AML-193 (cell line): Measurements from ENCODE around the gene DUSP15.

ENCODE experiments used
- DNase-seq, 2 experiments: peaks; one replicate each; lab custom pipeline; 2025; lab: John Stamatoyannopoulos, UW

Gene DUSP15

DNA sequence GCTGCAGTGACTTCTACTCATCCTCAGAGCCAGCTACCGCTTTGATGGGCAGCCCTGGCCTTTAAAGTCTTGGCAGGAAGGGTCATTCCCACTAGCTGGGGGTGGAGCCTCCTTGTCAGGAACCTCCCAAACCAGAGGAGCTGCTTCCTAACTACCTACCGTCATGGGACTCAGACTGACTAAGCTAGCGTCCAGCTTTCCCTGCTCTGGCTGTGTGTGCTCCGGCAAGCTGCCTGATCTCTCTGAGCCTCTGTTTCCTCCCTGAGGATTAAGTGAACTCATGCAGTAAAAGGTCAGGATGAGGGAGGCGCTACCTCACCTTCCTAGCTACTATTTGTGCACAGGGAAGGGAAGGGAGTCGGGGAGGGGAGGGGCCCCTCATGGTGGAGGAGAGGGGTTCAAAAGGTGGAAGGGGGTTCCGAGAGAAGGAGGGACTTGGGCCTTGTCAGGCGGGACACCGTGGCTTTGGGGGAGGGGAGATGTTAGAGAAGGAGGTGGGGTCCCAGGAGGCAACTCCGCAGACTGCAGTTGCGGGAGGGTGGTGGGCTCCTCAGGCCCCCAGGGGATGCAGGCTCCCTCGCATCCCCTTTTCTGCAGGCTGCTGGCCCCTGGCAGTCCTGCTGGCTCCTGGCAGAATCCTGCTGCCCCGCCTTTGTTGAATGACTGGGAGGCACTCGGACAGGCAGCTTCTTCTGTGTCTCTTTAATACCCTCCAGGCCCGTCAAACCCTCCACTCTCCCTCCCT is 9.8 kb downstream of the DUSP15 start:
- no peak for DNase-seq

DNA sequence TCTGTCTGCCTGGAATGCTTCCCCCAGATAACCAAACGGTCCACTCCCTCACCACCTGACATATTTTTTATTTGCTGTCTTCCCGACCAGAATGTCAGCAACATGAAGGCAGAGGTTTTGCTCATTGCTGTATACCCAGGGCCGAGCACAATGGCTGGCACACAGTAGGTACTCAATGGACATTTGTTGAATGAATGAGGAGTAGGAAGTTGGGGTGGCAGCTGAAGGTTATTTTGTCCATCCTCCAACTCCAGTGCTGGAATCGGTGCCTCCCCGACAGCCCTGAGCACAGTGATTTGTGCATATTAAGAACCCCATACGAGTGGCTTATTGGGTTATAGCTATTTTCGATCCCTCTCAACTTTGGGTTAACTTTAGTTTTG is 10.3 kb downstream of the DUSP15 start:
- DNase-seq = no peak

DNA sequence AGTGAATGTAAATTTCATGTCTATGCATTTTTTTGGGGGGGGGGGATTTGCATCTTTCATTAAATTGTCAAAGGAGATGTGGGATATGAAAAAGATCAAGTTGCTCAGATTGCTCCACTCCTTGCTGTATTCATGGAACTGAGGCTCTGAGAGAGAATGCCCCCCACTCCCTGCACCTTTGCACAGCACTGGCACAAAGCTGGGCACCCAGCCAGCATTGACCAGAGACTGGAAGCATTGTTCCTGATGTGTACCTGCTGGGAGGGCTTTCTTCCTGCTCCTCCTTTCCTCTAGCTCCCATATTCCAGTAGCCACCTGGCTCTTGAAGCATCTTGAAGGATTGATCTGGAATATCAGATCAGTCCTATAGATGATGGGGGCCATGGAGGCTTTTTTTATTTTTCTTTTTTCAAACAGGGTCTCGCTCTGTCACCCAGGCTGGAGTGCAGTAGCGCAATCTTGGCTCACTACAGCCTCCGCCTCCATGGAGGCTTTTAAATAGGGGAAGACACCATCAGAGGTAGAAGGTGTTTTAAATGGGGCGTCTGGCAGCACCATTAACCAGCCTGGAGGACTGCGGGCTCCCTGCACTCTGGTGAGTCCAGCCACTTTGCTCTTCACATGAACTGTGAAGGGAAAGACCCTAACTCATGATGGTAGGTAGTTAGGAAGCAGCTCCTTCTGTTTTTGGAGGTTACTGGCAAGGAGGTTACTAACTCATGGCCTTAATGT is 10.9 kb downstream of the DUSP15 start:
- DNase-seq = no peak

DNA sequence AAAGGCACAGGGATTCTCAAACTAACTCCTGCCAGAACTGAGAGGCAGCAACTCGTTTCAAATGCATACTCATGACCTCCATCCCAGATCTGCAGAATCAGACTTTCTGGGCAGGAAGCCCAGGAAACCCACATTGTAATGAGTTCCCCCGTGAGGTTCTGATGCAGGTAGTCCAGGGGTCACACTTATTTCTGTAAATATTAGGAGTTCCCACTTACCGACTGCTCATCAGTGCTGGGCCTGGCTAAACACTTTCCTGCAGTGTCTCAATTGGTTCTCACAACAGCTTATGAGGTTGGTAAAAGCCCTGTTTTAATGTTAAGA is 11.6 kb downstream of the DUSP15 start:
- no peak for DNase-seq

DNA sequence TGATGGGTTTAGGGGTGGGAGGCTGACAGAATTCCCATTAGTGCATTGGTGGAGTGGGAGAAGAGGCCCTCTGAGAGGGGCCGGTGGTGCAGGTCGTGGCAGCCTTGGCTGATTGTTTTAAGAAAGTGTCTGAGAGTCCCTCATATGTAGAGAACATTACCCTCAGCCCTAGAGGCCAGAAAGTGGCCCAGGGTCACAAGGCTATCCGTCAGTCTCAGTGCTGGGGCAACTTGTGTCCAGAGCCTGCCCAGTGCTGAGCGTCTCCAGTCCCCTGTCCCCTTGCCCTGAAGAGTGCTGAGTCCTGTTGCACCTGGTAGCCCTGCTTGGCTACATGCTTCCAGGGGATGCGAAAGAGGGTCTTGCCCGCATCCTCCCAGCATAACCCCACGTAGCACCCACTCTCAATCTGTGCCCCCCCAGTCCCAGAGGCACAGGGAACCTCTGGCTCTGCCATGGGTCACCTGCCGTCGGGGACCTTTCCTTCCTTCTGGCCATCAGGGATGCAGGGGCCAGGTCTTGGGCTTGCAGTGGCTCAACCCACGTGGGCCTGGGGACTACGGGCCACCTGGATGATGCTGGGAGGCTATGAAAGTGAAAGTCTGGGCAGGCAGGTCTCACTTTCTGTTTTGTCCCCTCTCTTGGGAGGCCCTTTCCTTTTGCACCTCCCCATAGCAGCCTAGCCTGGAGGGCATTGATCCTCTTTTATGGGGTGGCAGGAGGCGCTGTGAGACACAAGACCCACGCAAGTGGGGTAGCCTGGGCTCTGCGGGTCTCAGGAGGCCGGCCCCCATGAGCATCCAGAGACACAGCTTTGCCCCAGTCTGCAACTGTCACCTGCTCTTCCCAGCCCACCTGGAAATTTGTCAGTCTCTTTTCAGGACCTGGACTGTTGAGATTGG is 12.2 kb downstream of the DUSP15 start:
- no peak for DNase-seq

DNA sequence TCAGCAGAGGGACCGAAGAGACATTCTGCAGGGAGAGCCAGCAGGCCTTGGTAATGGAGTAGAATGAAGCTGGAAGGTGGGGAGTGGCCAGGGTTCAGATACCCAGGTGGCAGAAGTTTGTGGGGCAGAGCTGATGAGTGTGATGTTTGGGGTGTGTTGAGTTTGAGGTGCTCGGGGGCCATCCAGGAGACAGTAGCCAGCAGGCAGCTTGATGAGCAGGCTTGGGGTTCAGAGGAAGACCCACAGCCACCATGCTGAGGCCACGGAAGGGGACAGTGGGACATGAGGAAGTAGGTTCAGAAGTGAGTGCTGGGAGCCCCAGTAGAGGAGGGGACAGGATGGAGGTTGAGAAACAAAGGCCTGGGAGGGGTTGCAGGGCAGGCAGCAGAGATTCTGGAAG is 13.8 kb downstream of the DUSP15 start:
- no peak for DNase-seq

DNA sequence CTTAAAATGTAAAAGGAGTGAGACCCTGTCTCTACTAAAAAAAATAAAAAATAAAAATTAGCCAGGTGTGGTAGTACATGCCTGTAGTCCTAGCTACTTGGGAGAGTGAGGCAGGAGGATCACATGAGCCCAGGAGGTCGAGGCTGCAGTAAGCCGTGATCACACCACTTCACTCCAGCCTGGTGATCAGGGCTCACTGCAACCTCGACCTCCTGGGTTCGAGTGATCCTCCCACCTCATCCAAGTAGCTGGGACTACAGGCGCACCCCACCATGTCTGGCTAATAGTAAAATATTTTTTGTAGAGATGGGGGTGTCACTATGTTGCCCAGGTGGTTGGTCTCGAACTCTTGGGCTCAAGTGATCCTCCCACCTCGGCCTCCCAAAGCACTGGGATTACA is 16.8 kb downstream of the DUSP15 start:
- no peak for DNase-seq

DNA sequence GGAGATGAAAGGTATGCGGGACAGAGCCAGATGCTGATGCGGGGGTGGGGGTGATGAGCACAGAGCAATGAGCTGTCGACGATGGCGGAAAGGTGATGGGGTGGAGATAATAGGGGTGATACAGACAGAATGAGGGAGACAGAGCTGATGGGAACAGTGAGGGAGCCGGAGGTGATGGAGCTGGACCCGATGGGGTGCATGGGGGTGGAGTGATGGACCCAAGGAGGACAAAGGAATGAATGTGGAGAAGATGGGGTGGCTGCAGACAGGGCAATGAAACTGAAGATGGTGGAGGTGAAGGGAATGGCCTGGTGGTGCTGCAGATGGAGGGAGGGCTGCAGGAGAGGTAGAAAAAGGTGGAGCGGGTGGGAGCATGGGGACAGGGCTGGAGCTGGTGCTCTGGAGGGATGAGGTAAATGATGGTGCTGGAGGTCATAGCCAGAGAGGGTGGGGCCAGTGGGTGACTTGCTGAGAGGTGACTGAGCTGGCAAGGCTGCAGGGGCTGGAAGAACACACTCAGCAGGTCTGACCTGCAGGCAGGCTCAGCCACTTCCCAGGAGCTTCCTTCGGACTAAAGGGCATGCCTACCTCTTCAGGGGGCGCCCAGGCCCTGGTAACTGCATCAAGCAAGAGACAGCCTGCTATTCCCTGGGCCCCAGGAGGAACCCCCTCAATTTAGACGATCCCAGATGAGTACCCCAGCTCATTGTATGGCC is 18.9 kb downstream of the DUSP15 start:
- DNase-seq = no peak

DNA sequence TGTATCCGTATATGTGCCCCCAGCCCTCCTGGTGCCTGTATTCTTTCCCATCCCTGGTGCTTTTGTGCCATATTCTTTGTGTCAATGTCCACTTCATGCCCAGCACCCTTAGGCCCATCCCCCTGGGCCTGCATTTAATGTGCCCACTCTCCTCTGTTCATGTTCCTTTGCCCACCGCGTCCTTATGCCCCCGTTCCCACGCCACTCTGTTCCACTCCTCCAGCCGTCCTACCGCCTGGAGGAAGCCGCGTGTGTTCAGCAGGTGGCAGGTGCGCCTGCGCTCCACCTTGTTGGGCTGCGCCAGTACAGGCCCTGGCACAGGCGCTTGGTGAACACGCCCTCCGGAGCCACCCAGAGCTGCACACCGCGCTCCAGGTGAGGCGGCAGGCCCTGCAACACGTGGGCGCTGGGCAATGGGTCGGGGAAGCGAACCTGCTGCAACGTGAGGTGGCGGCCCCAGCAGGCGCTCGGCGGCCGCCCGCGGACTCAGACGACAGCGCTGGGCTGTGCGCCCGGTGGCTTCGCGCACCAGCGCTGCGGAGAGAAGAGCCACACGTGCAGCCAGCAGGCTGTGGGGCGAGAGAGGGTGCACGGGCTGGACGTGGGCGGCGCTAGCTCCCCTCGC is 20.9 kb downstream of the DUSP15 start:
- DNase-seq = no peak

DNA sequence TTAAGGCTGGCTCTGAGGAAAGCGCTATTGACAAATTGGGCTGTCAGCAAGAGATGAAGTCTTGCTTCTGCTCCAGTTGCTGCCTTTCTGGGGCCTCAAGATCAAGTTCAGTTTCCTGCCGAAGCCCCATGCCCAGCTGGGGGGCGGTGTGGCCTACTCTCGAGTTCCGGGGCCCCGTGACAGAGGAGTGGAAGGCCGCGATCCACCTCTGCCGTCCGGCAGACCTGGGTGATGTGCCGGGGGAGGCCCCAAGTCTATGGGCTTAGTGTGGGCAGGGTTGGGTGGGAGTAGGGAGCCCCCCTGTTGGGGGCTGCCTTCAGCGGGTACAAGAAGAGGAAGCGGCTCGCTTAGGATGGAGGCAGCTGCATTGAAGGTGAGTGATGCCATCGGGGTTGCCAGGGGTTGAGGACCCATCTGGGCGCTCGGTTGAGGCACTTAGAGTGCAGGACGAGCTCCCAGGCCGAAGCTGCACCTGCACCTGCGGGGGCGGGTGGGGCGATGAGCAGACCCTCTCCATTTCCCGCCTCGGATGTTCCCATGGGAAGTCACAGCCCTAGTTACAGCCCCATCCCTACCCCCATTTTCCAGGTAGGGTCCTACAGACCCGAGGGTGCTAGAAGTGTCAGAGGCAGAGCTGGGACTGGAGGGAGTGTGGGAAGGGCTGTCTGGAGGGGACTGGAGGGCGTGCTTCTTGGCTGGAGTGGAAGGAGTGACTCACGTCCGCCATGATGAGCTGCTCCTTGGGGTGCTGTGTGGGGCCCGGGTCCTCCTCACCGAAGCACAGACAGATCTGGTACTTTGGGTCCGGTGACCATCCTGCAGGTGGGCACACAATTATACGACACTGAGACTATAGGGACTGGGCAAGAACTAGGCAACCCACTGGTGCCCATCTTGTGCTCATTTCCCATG is 22.0 kb downstream of the DUSP15 start:
- no peak for DNase-seq

DNA sequence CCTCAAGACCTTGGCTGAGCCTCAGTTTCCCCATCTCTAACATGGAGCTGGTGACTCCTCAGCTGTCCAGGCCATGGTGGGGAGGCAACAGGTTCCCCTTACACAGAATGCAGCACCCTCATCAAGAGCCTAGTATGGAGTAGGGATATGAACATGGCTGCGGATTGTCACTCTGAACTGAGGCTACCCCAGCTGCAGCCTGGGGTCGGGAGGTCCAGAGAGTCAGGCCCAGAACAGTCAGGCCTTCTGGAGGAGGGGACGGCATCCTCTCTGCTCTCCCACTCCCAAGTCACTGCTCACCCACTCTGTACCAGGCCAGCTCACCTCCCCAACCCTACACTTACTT is 23.6 kb downstream of the DUSP15 start:
- no peak for DNase-seq

DNA sequence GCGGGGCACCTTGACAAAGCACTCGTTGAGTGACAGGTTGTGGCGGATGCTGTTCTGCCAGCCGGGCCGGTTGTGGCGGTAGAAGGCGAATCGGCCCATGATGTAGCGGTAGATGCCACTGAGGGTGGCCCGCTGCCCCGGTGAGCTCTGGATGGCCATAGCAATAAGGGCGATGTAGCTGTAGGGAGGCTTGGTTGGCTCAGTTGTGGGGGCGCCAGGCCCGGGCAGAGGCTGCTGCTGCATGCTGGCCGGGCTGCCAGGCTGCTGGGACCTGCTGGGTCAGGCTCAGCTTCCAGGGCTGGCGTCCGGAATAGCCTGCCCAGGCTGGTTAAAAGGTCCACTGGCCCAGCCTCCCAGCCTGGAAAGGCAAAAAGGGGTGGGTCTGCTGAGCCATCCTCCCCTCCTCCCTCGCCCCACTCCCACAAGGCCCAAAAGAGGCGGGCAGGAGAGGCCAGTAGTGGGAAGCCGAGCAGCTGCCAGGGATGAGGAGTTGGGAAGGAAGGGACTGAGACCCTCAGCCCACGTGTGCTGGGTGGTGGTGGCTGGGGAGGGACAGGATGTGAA is 24.9 kb downstream of the DUSP15 start, which contains the start of gene FOXS1:
TSS of gene FOXS1 (minus strand) at position 305 of the 564 bp plus-strand sequence. CDS start at position 243, 62 bp downstream.
- no peak for DNase-seq

DNA sequence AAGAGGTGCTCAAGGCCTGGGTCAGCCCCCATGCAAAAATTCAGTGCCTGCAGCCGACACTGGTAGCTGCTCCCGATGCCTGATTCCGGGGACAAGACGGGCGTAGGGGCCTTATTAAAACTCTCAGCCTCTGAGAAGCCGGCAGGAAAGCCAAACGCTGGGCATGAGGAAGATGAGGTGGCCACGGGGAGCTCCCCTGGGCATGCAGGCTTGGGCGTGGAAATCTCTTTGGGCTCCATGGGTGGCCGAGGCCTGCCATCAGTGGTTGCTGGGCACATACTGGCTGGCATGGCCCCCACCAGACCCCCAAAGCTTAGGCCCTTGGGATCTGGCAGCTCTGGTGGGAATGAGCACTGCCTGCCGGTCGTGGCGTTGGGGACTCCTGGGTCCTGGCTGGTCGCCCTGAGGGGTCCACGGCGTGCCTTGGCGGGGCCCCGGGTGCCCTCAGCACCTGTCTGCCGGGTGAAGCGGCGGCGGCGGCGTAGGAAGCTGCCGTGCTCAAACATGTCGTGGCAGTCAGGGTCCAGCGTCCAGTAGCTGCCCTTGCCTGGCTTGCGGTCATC is 25.5 kb downstream of the DUSP15 start:
- DNase-seq = no peak

DNA sequence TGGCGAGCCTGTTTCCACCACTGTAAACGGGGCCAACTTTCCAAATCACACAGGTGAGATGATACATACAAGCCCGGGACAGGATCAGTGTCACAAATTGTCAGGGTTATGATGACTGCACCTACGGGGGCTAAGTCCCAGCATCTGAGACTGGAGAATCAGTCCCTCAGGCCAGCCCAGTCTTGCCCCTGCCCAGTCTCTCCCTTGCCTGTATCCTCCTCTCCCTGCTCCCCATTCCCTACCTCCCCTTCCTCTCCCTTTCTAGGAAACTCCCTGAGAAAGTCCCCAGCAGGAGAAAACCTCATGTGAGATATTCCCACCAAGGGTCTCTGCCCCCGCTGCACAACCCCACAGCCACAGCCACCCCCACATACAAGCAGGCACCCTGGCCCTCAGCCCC is 26.4 kb downstream of the DUSP15 start:
- DNase-seq = no peak

DNA sequence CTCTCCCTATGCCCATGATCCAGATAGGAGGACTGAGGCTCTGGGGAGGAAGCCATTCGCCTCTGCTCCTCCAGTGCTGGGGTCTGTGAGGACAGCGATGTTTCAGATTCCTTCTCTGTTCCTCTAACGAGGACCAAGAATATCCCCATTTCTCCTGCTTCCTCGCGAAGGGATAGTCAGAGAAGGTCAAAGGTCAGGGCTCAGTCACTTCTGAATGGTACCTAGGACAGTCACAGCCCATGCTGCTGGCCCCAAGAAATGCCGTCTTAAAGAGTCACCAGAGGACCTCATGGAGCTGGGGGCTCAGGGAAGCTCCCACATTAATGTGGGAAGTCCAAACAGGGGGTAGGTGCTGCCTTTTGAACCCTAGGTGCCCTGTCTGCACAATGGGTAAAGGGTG is 27.0 kb downstream of the DUSP15 start:
- DNase-seq = no peak

DNA sequence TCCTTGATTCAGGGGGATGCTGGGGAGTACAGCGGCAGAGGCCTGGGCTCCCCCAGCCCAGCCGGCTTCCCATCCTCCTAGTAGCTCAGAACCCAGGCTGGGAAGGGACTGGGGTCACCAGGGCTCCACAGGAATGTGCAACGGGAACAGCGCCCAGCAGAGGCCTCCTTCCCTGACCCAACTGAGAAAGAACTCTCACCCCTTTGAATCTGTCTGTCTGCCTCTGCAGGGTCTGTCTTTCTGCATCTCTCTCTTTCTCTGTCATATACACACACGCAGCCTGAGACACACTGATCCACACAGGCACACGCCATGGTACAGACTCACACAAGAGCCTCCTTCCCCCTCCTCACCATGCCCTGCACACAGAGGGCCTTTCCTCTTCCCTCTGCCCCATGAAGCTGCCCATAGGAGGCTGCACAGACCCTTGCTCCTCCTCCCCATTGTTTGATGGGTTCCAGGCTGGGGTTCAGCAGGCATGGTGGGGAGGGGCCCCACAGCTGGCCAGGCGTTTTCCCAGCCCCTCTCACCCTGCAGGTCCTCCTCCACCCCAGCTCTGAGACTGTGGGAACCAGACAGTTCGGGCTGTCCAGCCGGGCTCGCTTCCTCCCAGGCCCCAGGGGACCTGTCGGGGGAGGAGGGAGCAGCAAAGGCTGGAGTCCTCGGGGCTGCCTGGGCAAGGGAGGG is 27.7 kb downstream of the DUSP15 start:
- no peak for DNase-seq

DNA sequence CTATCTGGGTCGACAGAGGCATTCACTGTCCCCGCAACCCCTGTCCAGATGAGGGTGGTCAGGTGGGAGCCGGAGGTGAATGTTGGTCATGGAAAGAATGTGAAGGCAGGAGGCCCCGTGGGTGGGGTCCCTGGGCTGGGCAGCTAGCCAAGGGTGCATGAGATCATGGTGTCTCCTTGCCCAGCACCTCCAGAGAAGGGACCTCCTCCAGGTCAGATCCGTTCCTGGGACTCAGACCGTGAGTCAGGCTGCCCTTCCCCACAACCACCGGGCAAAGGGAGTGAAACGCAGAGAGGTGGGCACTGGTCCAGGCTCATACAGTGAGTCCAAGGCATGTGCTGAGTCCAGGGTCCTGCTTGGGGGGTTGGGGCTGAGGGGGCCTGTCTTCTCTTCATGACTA is 28.4 kb downstream of the DUSP15 start:
- DNase-seq = no peak

DNA sequence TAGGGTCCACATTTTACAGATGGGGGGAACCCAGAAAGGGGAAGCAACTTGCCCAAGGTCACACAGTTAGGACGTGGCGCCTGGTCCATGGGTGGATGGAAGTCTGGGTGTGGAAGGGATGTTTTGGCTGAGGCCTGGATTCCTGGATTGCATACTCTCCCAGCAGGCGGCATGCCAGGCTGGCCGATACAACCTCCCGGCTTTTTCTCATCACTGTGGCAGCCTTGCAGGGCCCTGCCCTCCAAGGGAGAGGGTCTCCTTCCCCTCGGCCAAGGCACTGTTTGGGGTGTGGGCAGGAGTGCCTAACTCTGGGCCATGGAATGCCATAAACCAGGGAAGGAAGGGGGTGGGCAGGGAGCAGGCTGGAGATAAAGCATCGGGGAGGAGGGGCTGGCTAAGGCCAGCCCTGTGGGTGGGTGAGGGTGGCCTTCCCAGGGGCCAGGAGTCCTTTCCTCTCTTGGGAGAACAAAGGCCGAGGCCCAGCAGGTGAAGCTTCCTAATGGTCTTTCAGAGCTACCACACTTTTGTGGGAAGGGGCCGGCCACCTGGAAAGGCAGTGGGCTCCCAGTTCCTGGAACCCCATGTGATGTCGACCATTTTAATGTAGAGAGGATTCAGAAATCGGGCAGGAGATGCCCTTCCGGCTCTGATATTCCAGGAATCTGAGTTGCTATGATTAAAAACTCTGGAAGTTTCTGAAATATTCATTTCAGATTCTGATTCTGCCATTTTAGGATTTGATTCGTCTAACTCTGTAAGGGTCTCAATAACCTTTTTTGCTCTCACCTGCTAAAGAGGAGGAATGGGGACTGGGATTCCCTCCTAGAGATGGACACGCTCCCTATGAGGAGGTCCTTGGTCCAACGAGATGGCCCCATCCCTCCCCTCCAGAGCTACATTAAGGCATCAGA is 29.2 kb downstream of the DUSP15 start:
- no peak for DNase-seq
